GM18858 (cell line): ENCODE measurements around the gene KLHL6.

ENCODE experiments used
- ATAC-seq: cut with Tn5 transposase; IDR thresholded peaks from one replicate; pipeline ENCODE4 v1.9.1; 2021; ENCODE audit not compliant: unreplicated experiment

The KLHL6 gene, protein sequence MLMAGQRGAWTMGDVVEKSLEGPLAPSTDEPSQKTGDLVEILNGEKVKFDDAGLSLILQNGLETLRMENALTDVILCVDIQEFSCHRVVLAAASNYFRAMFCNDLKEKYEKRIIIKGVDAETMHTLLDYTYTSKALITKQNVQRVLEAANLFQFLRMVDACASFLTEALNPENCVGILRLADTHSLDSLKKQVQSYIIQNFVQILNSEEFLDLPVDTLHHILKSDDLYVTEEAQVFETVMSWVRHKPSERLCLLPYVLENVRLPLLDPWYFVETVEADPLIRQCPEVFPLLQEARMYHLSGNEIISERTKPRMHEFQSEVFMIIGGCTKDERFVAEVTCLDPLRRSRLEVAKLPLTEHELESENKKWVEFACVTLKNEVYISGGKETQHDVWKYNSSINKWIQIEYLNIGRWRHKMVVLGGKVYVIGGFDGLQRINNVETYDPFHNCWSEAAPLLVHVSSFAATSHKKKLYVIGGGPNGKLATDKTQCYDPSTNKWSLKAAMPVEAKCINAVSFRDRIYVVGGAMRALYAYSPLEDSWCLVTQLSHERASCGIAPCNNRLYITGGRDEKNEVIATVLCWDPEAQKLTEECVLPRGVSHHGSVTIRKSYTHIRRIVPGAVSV

GRCh38 chr3:183555541-183556081 lies at the start of gene KLHL6:
TSS of gene KLHL6 (minus strand) at chr3:183555706. CDS start at chr3:183555653, 53 bp downstream.
- peak; percentile 77 for ATAC-seq

DNA sequence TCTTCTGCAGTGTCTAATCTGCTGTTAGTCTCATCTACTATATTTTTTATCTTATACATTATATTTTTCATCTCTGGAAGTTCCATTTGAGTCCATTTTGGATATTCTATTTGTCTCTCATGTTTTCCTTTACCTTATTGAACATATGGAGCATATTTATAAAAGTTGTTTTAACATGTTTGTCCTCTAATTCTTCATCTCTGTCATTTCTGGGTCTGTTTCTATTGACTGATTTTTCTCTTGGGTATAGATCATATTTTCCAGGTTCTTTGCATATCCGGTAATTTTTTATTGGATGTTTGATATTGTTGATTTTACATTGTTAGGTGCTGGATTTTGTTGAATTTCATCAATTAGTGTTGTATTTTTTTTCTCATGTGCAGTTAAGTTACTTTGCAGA lies 42.5 kb upstream of the KLHL6 start:
- ATAC-seq = no peak

GRCh38 chr3:183594636-183595035 lies 39.1 kb upstream of the KLHL6 start:
- ATAC-seq = no peak

- no peak for ATAC-seq
These were observed 37.3 kb upstream of the KLHL6 start for GRCh38 chr3:183592821-183593220.

DNA sequence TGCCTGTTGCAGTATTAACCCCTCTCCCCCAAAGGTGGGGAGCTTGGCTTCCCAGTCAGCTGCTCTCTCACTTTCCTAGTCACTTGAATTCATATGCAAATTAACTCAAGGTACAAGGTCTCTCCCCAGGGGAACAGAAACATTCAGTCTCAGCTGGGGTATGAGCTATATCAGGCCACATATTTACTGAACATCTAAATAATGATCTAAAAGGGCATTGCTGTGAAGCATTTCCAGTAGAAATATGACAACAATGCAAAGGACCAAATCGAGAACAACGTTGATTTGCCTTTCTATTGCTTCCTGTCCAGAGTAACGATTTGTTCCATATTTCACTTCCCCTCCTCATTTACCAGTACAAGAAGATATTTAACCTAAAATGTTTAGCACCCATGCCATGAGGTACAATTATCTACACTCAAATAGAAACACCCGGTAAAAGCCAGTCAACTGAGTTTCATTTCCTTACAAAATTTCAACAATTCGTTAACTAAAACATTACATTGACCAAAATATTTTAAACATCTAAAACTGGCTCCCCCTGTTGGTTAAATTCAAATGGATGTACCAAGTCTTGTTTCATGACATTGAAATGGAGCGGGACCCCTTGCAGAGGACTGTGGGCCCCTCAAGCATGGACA lies 36.5 kb upstream of the KLHL6 start:
- peak; percentile 95 for ATAC-seq

DNA sequence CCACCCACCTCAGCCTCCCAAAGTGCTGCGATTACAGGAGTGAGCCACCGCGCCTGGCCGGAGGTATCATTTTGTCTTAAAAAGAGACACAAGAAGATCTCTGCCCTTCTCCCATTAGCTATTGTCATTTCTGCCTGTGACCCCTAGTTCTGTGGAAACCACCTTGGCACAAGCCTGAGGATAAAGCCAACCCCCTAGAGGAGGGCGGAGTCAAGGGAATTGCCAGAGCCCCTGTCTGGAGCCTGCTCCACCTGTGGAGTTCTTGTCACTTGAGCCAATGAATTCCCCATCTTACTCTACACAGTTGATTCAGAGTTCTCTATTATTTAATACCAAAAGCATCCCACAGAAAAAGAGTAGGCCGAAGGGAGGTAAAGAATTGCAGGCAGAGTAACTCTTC lies 34.9 kb upstream of the KLHL6 start:
- no peak for ATAC-seq

DNA sequence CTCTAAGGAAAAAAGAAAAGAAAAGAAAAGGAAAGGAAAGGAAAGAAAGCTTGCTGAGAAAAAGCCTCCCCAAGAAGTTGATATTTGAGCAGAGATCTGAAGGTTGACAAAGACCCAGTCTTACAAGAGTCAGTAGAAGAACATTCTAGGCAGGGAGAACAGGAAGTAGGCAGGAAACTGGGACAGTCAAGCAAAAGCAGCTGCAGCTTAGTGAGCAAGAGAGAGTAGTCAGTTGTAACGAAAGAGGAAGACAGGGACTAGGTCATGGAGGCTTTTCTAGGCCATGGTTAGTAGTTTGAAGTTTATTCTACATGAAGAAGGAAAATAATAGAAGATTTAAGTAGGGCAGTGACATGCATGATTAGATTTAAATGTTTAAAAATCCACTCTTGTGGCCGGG lies 31.8 kb upstream of the KLHL6 start:
- ATAC-seq = no peak

DNA sequence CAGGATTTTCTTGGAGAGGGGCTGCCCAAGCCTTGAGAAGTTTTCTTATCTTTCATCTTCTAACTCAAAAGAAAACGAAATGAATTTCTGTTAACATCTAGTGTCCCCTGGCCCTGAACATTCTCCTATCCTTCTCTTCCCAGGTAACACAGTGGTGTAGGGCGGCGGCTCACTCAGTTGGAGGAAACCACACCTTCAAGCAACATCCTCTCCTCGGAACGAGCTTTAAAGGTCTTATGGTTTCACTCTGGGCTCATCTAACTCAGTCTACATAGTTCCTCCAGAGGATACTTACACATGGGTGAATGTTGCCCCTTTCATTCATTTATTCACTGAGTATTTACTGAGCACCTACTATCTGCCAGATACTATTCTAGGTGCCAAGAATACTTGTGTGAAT lies 31.0 kb upstream of the KLHL6 start:
- ATAC-seq = no peak

DNA sequence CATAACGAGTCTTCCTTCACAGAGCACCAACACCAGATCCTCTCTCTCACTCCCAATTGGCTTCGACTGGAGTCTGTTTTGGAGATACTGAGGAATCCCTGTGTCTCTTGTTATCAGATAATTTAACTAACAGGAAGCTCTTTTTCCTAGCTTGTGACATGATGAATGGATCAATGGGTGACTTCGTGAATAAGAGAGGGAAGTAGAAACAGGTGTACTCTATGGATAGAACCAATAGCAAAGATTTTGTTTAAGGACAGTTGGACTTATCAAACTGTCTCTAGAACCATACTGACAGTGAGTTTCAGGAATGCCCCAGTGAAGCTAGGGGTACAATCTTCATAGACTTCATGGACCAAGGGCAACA lies 29.4 kb upstream of the KLHL6 start:
- no peak for ATAC-seq

DNA sequence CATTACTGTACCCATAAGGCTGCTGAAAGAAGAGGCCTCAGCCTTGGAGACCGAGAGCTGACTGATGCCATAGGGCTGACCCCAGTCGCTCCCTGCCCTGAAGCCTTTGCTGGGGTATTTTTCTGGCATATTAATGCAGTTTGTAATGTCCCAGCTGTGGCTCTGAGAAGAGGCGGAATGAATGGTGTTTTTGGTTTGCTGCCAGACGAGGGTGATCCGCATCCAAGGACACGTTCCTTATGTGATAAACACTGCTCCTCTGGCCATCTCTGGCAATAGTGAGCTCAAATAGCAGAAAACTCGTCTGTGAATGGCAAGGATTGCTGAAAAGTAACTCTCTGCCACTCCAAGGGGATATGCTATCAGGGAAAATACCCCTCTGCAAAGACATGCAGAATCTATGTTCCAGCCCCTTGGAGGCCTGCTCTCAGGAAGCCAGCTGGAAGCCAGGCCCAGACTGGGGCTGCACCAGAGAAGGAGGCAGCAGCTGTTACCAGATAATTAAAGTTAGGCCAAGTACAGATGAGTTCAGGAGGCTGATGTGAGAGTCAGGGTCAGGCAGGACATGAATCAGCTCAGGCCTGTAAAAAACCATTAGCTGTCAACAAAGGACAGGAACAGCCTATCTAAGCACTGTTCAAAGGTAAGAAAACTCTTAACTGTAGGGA lies 28.9 kb upstream of the KLHL6 start:
- no peak for ATAC-seq

GRCh38 chr3:183583331-183584245 lies 28.1 kb upstream of the KLHL6 start:
- ATAC-seq = no peak

DNA sequence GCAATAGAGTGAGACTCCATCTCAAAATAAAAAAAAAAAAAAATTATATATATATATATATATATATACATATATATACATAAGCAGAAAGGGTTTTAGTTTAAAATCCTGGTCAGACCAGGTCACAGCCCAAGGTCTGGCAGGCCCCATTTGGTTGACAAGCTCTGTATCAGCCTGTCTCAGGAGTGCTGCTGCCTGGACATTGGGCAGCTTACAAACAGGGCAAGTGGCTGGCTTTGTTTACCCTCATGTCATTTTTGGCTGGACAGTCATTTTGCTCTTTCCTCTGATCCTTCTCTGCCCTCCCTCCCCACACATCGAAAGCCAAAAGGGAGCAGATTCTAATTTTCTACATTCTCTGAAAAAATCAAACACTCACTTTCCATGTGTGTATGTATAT lies 26.7 kb upstream of the KLHL6 start:
- ATAC-seq = no peak

DNA sequence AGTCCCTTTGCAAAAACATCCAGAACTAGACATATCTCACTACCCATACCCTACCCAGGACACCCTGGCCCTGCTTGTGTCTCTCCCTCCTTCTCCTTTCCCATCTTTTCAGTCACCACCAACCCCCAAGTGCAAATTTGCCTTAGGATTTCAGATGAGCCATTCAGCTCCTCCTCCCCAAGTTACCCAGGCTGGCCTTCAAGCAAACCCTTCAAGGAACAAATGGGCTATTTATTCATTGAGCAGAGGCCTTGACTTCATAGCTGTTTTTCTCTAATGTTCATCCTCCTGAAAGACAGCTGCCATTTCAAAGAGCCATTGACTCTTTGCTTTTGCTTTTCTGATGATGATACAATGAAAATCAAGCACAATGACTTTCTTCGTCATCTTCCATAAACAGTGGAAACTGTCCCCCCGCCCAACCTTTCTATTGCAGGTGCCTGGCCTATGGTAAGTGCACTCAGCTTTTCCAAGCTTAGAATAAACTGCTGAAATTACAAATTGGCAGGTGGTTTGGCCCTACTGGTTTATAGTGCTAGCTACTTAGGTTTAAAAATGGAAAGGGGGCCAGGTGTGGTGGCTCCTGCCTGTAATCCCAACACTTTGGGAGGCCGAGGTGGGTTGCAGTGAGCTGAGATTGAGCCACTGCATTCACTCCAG lies 26.1 kb upstream of the KLHL6 start:
- ATAC-seq = no peak

GRCh38 chr3:183579967-183580900 lies 24.7 kb upstream of the KLHL6 start:
- no peak for ATAC-seq

DNA sequence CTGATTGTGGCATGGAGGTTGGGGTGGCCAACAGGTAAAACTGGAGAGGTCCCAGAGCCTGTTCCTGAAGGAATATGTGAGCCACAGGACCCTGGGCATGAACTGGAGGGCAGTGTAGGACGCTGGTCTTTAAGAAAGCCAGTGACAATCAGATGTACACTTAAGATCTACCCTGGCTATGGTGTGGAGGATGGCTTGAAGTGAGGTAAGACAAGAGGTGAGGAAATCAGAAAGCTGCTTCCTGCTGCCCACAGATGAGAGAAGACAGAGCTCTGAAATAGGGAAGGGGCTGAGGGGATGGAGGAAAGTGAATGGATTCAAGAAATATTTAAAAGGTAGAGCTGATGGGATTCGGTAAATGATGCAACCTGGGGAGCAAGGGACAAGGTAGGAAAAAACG lies 22.7 kb upstream of the KLHL6 start:
- ATAC-seq = no peak

DNA sequence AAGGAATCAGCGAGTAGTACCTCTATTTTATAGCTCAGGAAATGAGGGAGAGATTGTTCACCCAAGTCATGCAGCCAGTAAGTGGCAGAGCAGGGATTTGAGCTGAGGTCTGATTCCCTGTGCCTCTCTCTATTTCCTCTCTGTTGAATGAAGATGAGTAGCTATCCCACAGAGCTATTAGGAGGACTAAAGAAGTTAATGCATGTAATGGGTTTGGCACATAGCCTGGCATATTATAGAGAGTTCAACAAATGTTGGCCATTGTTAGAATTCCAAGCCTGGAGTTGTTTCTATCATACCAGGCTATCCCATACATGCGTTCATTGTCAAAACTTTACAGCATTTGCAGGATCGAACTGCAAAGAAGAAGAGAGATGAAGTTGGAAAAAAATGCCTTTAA lies 21.8 kb upstream of the KLHL6 start:
- no peak for ATAC-seq

GRCh38 chr3:183576487-183577107 lies 21.1 kb upstream of the KLHL6 start:
- ATAC-seq = no peak

DNA sequence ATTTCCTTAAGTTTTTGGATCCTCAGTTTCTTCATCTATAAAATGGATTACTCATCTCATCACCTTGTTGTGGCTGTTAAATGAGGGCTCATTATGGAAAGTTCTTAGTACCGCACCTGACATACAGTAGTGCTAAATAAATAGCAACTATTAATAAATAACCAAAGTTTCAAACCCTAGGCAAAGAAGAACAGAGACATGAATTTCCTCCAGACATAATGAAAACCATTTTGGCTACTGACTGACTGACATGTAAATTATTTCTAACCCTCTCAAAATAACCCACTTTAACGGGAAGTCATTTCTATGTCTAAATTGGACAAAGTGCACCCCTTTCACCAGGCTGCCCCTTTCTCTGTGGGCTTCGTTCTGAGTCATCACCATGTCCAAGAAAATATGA lies 17.4 kb upstream of the KLHL6 start:
- no peak for ATAC-seq
